HG02763 (cell line): Measurements from ENCODE around the gene OR6C1.
"Not testable (repeated sequence)": the region's sequence is repeated elsewhere in the genome, so short reads cannot be mapped to it uniquely, and the experiment has no call there.

Source experiments
- ATAC-seq: cut with Tn5 transposase; IDR thresholded peaks from one replicate; pipeline ENCODE4 v1.9.1; 2021; ENCODE audit warnings: mild to moderate bottlenecking, moderate library complexity; ENCODE audit not compliant: unreplicated experiment

Gene OR6C1

GRCh38 chr12:55314043-55314442 lies at the start of gene OR6C1:
Gene OR6C1, plus strand, starts transcription at chr12:55314343. Its CDS starts 6,257 bp downstream, at chr12:55320600.
- no peak for ATAC-seq

GRCh38 chr12:55280991-55281390 lies 33.2 kb upstream of the OR6C1 start:
- no peak for ATAC-seq

DNA sequence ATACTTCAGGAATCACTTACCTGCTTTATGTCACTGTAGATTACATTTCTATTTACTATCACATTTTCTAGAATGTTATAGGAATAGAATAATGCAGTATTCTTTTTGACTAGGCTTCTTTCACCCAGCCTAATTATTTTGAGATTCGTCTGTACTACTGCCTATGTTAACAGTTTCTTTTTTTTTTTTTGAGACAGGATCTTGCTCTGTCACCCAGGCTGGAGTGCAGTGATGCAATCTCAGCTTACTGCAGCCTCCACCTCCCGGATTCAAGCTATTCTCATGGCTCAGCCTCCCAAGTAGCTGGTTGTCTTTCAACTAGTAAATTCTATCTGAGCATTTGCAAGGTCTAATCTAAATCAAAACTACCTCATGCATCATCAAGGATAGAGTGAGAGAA lies 24.1 kb upstream of the OR6C1 start:
- no peak for ATAC-seq

DNA sequence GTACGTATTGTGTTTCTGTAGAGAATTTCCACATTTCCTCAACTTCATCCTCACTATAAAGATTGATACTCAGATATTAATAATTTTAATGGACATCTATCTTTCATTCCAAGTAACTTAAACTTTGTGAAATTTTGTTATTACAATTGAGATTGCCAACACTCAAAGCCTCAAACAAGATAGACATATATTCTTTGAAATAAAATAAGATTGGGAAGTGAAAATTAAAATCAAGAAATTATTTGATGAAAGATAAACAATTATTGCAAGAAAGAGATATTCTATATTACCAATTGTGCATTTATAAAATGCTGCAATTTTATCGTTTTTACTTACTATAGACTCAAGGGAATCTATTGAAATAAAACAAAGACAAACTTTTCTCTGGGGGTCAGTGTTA lies 17.7 kb upstream of the OR6C1 start, which contains the start of gene OR6C6:
Gene OR6C6 (minus strand): TSS at position 101 of the 400 bp plus-strand sequence. CDS start 1,337 bp downstream, outside the sequence.
- ATAC-seq, result no peak

DNA sequence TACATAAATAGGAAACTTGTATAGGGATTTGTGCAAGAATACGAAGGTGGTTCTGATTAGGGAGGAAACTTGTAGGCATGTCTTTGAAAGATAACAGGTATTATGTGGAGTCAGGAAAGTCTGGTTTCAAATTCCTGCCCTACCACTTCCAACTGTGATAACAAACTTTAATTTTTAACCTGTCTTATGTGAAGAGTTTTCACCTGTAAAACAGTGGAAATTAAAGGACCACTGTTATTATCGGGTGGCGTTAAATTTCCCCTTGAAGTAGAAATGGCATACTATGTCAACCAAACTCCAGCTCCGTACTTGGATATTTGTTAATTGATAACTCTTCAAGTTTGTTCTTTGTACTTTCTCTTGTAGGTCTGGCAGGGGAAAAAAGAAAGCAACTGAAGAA lies 6.1 kb downstream of the OR6C1 start:
- no peak for ATAC-seq

- ATAC-seq, result not testable (repeated sequence)
These were observed 11.7 kb downstream of the OR6C1 start for GRCh38 chr12:55325801-55326200.

- ATAC-seq, result no peak
These were observed 16.3 kb downstream of the OR6C1 start, which contains the start of gene OR6C3 for GRCh38 chr12:55330446-55330845. Gene OR6C3, plus strand, starts transcription at chr12:55330746. Its CDS starts 955 bp downstream, at chr12:55331701.

DNA sequence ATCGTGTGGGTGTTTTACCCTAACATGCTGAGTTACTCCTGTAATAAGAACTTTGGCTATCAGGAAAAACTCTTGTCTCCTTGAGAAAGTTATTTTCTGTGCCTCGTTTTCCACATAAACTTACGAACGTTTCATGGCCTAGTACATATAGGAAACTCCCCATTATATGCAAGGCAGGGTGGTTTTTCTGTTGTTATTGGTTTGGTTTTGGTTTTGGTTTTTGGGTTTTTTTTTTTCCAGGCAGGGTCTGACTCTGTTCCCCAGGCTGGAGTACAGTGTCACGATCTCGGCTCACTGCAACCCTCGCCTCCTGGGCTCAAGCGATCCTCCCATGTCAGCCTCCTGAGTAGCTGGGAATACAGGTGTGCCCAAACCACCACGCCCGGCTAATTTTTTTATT lies 21.9 kb downstream of the OR6C1 start:
- no peak for ATAC-seq

DNA sequence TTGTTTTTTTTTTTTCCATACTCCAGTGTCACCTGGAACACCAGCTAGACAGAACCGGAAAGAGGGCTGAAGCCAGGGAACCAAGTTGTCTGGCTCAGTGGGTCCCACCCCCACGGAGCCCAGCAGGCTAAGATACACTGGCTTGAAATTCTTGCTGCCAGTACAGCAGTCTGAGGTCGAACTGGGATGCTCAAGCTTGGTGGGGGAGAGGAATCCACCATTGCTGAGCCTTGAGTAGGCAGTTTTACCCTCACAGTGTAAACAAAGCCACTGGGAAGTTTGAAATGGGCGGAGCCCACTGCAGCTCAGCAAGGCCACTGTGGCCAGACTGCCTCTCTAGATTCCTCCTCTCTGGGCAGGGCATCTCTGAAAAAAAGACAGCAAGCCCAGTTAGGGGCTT lies 41.2 kb downstream of the OR6C1 start:
- ATAC-seq, result not testable (repeated sequence)

DNA sequence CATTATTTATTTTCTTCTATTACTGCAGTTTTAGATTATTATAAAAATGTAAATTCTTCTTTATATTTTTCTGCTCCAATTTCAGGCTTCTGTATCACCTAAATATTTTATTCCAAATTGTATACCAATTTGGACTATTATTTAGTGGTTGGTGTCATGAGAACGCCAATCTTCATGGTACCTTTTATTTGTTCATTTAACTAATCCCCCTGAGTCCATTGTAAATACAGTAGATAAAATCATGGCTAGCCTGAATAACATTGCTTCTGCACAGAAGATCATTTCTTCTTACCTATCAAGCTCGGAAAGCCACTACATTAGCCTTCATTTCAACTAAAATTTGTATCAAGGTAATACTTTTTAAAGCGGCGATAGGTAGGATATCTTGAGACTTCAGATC lies 48.5 kb downstream of the OR6C1 start, which contains the start of gene OR6C75:
Gene OR6C75 (plus strand): TSS at position 301 of the 400 bp plus-strand sequence. CDS start 2,136 bp downstream, outside the sequence.
- ATAC-seq, result no peak

DNA sequence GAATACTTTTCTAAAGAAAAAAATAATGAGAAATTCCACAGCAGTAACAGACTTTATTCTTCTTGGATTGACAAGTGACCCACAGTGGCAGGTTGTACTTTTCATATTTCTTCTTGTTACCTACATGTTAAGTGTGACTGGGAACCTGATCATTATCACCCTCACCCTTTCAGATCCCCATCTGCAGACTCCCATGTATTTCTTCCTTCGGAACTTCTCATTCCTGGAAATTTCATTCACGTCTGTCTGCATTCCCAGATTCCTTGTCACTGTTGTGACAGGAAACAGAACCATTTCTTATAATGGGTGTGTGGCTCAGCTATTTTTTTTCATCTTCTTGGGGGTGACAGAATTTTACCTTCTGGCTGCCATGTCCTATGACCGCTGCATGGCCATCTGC lies 50.9 kb downstream of the OR6C1 start:
- ATAC-seq, result no peak
